ENCODE results near the gene TBC1D19. TPM values are rescaled to one million over a fixed set of nuclear protein-coding genes. Genes with fewer than 3 reads are reported as not detected.
"Not testable (repeated sequence)": the region's sequence is repeated elsewhere in the genome, so short reads cannot be mapped to it uniquely, and the experiment has no call there.

TBC1D19 gene
- total and polyA plus RNA-seq, 2 donors (not counting 1 experiment from before 2014, with no cell fraction given) = 1.8 to 11.0 TPM

DNA sequence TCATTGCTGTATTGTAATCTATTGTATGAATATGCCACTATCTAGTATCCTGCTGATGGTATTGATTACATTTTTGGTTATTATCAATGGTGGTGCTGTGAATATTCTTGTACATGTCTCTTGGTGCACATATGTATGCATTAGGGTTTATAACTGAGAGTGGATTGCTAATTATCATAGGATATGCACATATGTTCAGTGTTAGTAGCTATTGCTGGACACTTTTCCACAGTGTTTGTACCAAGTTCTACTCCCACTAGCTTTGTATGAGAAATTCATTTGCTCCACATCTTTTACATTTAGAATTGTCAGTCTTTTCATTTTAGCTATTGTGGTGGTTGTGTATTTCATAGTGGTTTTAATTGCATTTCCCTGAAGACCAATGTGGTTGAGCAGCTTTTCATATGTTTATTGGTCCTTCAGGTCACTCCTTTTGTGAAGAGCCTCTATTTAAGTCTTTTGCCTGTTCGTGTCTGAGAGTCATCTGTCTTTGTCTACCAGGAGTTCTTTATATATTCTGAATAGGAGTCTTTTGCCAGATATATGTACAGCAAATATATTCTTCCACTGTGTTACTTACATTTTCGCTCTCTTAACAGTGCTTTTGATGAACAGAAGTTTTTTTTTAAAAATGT is 87.1 kb downstream of the TBC1D19 start:
- Histone ChIP-seq H2AFZ (ENCODE audit: insufficient read depth, low read depth, low read length, poor library complexity, severe bottlenecking) (no peak overlapping the region), H3K9me3 (ENCODE audit: control extremely low read depth in 1 of 3, control insufficient read depth in 2 of 3, insufficient read depth in 1 of 3, low read length in 2 of 3) (no peaks in the 10 kb centered on the region), H3K79me2 (ENCODE audit: control insufficient read depth, insufficient read depth, low read length) (no peaks in the 10 kb centered on the region), H4K20me1 (ENCODE audit: control insufficient read depth, insufficient read depth, low read length, poor library complexity, severe bottlenecking) (no peaks in the 10 kb centered on the region), H3K4me3 (ENCODE audit: control extremely low read depth in 1 of 5, extremely low read depth in 1 of 5, insufficient read depth in 1 of 5, low read depth in 2 of 5, low read length in 4 of 5) (no peak overlapping the region), H3K9ac (ENCODE audit: low read length) (no peak overlapping the region), H3K36me3 (replicated peaks in 1 of 2; ENCODE audit: control extremely low read depth in 1 of 2, control insufficient read depth in 1 of 2, extremely low read depth in 1 of 2, insufficient read depth in 2 of 2, low read length in 1 of 2) (no peaks in the 10 kb centered on the region), H3K4me1 (ENCODE audit: control insufficient read depth in 2 of 2, insufficient read depth in 2 of 2, low read length in 2 of 2) (no peaks in the 10 kb centered on the region), H3K27ac (ENCODE audit: low read length in 2 of 2) (no peak overlapping the region), H3K27me3 (replicated peaks in 1 of 4; ENCODE audit: control extremely low read depth in 1 of 4, control insufficient read depth in 3 of 4, insufficient read depth in 4 of 4, low read length in 3 of 4) (no peaks in the 10 kb centered on the region), H3K4me2 (replicated peaks; ENCODE audit: low read depth, low read length, poor library complexity, severe bottlenecking) (no peak overlapping the region)
- ChIA-PET POLR2A (no interaction called here), CTCF (no interaction called here)
- TF ChIP-seq CTCF (IDR thresholded peaks at IDR 0.05) (no peak), EZH2 (IDR thresholded peaks at IDR 0.05; ENCODE audit: borderline replicate concordance, insufficient read depth, low read depth, low read length, poor library complexity, severe bottlenecking) (no peak)
- H3K27me3 Mint-ChIP-seq = no peaks in the 10 kb centered on the region
- H3K9me3 Mint-ChIP-seq (ENCODE audit: insufficient read depth) = no peaks in the 10 kb centered on the region
- no peaks in the 10 kb centered on the region for H3K4me1 Mint-ChIP-seq
- H3K27ac Mint-ChIP-seq = no peak overlapping the region
- intact Hi-C loops (cut with micrococcal nuclease) = no loop called here
- WGBS (ENCODE audit: insufficient coverage) = no CpG with 5 or more reads among the region's 2 CpGs
- no peak overlapping the region for H3K4me3 Mint-ChIP-seq
- ATAC-seq (ENCODE audit: low read depth) (no peak), DNase-seq (no peak)

DNA sequence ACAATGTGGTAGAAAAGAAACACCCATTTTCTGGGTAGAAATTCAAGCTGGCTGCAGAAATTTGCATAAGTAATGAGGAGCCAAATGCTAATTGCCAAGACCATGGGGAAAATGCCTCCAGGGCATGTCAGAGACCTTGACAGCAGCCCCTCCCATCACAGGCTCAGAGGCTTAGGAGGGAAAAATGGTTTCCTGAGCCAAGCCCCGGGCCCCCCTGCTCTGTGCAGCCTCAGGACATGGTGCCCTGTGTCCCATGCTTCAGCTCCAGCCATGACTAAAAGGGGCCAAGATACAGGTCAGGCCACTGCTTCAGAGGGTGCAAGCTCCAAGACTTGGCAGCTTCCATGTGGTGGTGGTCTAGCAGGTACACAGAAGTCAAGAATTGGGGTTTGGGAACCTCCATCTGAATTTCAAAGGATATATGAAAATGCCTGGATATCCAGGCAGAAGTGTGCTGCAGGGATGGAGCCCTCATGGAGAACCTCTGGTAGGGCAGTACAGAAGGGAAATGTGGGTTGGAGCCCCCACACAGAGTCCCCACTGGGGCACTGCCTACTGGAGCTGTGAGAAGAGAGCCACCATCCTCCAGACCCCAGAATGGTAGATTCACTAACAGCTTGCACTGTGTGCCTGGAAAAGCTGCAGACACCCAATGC is 95.3 kb downstream of the TBC1D19 start:
- H4K20me1 ChIP-seq (ENCODE audit: control insufficient read depth, insufficient read depth, low read length, poor library complexity, severe bottlenecking); H3K4me3 Mint-ChIP-seq; H3K27me3 ChIP-seq (replicated peaks in 1 of 4; ENCODE audit: control extremely low read depth in 1 of 4, control insufficient read depth in 3 of 4, insufficient read depth in 4 of 4, low read length in 3 of 4); H3K27ac Mint-ChIP-seq; CTCF ChIA-PET; H3K27ac ChIP-seq (ENCODE audit: low read length in 2 of 2); H3K4me2 ChIP-seq (replicated peaks; ENCODE audit: low read depth, low read length, poor library complexity, severe bottlenecking); ATAC-seq (ENCODE audit: low read depth); H3K4me1 Mint-ChIP-seq; POLR2A ChIA-PET; intact Hi-C loops (cut with micrococcal nuclease); H3K36me3 ChIP-seq (replicated peaks in 1 of 2; ENCODE audit: control extremely low read depth in 1 of 2, control insufficient read depth in 1 of 2, extremely low read depth in 1 of 2, insufficient read depth in 2 of 2, low read length in 1 of 2); H3K4me1 ChIP-seq (ENCODE audit: control insufficient read depth in 2 of 2, insufficient read depth in 2 of 2, low read length in 2 of 2); H3K4me3 ChIP-seq (ENCODE audit: control extremely low read depth in 1 of 5, extremely low read depth in 1 of 5, insufficient read depth in 1 of 5, low read depth in 2 of 5, low read length in 4 of 5); H3K27me3 Mint-ChIP-seq; H2AFZ ChIP-seq (ENCODE audit: insufficient read depth, low read depth, low read length, poor library complexity, severe bottlenecking); H3K79me2 ChIP-seq (ENCODE audit: control insufficient read depth, insufficient read depth, low read length); H3K9ac ChIP-seq (ENCODE audit: low read length): not testable (repeated sequence)
- WGBS (ENCODE audit: insufficient coverage) = 78% methylated on average over 1 of the region's 1 CpG
- peak; percentile 1 for DNase-seq
- H3K9me3 ChIP-seq (ENCODE audit: control extremely low read depth in 1 of 3, control insufficient read depth in 2 of 3, insufficient read depth in 1 of 3, low read length in 2 of 3) = peaks cover 2 to 27% (median 21%) of the 10 kb centered on the region in 3 donors
- peaks cover 22% of the 10 kb centered on the region for H3K9me3 Mint-ChIP-seq (ENCODE audit: insufficient read depth)
